Measurements from ENCODE around the gene METTL21C. TPM values are rescaled to one million over a fixed set of nuclear protein-coding genes. Genes with fewer than 3 reads are reported as not detected.

The METTL21C gene
- total RNA-seq, 1 experiment from 2014 or later = not detected

DNA sequence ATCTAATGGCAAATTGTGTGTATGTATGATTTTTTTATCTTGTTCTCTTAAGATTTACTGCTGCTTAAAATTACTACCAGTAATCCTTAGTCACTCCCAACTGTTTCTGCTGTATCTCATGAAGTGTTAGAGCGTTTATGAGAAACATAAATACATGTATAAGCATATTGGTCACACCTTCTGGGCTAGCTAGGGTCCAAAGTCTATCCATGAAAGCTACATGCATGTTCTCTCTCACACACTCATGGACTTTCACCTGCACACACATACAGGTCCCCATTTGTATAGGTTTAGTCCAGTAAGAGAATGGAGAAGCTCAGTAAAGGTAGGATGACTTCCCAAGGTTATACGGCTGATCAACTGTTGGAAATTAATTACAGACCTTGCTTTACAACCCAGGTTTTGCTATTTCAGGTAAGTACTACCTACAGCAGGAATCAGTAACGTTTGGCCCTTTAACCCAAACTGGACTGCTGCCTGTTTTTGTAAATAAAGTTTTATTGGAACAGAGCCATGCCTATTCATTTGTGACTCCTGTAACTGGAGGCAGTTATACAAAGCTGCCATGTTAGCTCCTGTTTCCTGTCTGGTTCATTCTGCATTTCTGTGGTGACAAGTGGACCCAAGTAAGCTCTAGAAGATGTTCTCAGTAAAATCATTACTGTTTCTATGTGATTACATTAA, 15.3 kb downstream of the METTL21C start:
- DNase-seq (ENCODE audit: low read depth) = no peak
- in situ Hi-C loops (cut with HindIII; ENCODE audit: low pct_unique_long_range_greater_than_20kb, low sequenced_read_pairs) = no loop called here

DNA sequence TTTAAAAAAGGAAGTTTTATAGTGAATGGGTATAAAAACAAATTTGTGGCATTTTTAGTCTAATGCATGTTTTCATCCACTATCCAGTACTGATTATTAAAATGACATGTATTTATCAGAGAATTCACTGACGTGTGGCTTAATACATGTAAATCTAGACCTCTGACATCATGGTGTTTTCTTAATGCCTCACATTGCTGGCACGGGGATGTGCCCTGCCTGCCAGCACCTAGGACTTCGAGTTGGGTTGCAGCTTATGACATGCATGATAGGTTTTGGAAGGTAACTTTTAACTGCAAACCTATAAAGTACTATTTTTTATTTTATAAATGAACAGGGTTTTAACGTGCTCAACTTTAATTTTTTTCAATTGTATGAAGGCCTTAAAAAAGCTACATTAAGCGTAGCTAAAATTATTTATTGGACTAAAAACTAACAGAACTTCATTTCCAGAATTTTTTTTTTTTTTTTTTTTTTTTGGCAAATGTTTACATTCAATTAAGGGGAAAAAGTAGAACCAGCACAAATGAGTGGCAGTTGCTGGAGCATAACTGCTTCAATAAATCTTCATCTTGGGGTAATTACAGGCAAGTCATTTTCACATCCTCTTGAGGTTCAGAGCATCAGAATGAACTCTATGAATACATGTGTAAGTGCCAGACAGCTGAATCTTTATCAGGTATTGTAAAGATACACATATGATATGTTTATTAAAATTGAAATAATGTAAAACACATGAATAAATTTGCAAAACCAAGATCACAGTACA, 16.3 kb downstream of the METTL21C start:
- in situ Hi-C loops (cut with HindIII; ENCODE audit: low pct_unique_long_range_greater_than_20kb, low sequenced_read_pairs) = no loop called here
- peak; percentile 53 for DNase-seq (ENCODE audit: low read depth)

DNA sequence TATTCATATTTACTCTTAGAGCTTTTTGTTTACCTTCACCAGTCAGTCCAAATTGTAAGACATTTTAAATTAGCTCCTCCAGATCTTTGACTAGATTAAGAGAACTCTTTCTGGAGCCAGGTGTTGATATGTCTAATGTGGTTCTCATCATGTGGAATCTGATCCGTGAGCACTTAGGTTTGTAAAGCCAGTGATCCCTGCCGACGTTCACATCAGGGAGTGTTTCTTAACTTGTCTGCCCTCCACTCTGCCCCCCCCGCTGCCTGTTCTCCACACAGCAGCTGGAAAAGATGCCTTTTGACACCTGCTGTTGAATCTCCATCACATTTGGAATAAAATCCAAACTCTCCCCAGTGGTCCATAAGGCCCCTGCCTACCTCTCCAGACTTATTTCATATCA, 17.7 kb downstream of the METTL21C start:
- no peak for DNase-seq (ENCODE audit: low read depth)
- in situ Hi-C loops (cut with HindIII; ENCODE audit: low pct_unique_long_range_greater_than_20kb, low sequenced_read_pairs) = no loop called here

DNA sequence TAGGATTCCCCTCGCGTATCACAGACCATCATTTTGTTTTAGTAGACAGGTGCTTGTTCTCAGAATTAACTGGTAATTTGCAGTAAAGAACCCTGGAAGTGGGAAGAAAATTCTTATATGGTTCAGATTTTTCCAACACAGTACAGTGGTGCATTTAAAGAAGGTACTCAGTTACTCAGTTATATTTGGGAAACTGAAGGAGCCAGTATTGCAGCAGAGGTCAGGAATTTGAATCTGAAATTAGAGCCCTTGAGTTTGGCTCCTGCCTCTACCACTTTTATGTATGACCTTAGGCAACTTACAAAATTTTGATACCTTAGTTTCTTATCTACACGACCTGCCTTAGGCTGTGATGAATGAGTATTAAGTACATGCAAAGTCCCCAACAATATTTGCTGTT, 19.7 kb downstream of the METTL21C start:
- in situ Hi-C loops (cut with HindIII; ENCODE audit: low pct_unique_long_range_greater_than_20kb, low sequenced_read_pairs) = no loop called here
- no peak for DNase-seq (ENCODE audit: low read depth)

DNA sequence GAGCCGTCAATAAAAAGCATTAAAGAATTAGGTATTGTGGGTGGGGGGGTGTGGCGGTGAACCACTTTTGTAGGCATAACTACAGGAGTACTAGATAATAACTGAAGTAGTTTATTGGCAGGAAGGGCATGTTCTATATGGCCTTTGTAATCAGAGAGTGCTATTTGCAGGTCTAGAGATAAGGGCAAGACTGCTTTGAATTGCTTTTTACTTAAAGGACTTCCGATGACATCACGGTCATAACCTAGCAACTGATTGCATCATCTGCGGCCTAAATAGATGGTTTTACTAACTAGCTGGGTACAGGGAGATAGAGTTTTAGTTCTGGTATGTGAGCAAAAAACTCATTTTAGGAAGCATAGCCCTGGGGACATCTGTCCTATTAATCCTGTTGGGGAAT, 24.7 kb downstream of the METTL21C start:
- DNase-seq (ENCODE audit: low read depth) = no peak
- in situ Hi-C loops (cut with HindIII; ENCODE audit: low pct_unique_long_range_greater_than_20kb, low sequenced_read_pairs) = no loop called here

DNA sequence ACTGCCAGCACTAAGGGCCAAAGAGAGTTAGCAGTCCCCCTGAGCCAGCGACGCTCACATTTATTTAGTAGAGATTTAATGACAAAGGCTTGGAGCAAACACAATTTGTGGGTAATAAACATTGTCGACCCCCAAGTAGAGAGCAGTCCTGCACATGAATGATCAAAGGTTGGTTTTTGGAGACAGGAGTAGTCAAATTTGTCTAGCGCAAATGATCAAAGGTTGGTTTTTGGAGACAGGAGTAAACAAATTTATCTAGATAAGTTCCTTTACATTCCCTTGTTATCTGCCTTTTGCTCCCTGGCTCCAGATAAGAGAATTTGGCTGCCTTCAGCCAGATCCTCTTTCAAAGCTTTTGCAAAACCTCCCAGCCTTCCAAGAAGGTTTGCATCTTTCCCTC, 26.9 kb downstream of the METTL21C start:
- no peak for DNase-seq (ENCODE audit: low read depth)

DNA sequence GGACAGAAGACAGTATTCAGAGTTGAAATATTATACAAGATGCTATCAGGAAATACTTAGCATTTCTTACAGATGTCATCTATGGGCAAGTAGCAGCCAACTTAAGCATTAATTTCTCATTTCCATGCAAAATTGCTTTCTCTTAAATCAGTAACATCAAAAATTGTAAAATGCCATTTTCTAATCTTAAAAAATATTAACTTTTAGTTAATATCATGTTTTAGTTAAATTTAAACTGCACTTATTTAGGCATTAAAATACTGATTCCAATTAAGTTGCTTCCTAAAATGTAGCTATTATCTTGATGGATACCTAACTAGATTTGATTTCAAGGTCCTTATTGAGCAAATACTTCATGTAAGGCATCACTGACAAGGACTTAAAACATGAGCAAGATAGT, 27.8 kb downstream of the METTL21C start:
- in situ Hi-C loops (cut with HindIII; ENCODE audit: low pct_unique_long_range_greater_than_20kb, low sequenced_read_pairs) = no loop called here
- no peak for DNase-seq (ENCODE audit: low read depth)

More for the DNA sequence above, 26.9 kb downstream of the METTL21C start:
- in situ Hi-C loops (cut with HindIII; ENCODE audit: low pct_unique_long_range_greater_than_20kb, low sequenced_read_pairs) = no loop called here

DNA sequence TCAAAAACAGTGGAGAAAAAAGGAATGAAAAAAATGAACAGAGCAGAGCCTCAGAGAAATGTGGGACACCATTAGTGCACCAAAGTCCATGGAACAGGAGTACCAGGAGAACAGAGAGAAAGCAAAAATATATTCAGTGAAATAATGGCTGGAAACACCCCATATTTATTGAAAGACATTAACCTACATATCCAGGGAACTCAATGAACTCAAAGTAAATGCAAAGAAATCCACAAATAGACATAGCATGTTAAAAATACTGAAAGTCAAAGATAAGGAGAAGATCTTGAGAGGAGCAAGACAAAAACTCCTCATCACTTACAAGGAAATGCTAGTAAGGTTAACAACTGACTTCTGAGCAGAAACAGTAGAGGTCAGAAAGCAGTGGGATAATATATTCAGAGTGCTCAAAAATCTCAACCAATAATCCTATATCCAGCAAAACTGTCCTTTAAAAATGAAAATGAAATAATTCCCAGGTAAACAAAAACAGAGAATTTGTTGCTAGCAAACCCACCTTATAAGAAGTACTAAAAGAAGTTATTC, 35.6 kb downstream of the METTL21C start:
- no peak for DNase-seq (ENCODE audit: low read depth)
- in situ Hi-C loops (cut with HindIII; ENCODE audit: low pct_unique_long_range_greater_than_20kb, low sequenced_read_pairs) = no loop called here

DNA sequence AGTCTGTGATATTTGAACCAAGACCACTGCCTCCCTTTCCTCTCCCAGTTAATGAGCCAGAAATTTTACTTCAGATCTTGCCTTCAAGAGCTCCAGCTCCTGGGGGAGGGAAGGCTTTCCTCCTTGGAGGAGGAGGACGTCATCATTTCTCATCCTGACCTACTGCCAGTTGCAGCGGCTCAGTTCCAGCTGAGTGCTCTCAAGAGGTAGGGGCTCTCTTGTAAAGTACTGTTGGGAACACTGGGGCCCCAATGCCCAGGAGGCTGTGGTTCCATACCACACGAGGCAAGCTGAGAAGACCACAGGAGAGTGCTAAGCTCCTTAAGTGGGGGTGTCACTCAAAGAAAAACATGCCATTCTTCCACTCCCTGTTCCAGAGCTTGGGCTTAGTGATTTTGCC, 36.2 kb downstream of the METTL21C start:
- peak; percentile 30 for DNase-seq (ENCODE audit: low read depth)
- in situ Hi-C loops (cut with HindIII; ENCODE audit: low pct_unique_long_range_greater_than_20kb, low sequenced_read_pairs) = no loop called here

DNA sequence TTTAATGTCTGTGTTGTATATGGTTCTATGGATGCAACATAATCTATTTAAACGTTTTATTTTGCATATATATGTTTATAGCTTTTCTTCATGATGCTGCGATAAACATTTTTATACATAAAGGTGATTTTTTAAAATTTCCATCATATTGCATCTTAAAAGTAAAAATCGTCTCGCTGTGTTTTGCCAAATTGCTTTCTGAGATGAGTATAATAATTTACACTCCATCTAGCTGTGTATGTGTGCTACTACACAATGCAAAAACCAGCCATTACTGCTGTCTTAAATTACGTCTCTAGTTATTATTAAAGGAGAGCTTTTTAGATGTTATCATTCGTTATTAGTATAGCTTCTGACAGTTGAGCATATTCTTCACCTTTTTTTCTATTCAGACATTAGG, 37.2 kb downstream of the METTL21C start:
- in situ Hi-C loops (cut with HindIII; ENCODE audit: low pct_unique_long_range_greater_than_20kb, low sequenced_read_pairs) = no loop called here
- DNase-seq (ENCODE audit: low read depth) = no peak

DNA sequence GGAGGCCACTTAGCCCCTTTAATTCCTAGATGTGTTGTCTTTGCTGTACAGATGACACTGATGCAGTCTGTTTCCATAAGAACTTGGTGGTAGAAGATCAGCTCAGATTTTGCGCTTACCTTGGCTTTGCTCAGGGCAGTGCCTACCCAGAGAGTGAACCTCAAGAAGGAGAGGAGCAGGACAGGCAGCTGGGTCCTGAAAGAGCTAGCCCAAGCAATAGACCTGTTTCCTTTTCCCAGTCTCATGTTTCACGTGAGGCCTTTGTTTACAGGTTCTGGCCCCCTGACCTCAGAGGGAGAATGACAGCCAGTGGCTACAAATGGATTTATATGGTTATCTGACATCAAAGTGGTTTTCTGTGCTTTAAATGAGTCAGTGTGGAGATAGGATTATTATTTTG, 40.1 kb downstream of the METTL21C start:
- in situ Hi-C loops (cut with HindIII; ENCODE audit: low pct_unique_long_range_greater_than_20kb, low sequenced_read_pairs) = no loop called here
- DNase-seq (ENCODE audit: low read depth) = no peak

DNA sequence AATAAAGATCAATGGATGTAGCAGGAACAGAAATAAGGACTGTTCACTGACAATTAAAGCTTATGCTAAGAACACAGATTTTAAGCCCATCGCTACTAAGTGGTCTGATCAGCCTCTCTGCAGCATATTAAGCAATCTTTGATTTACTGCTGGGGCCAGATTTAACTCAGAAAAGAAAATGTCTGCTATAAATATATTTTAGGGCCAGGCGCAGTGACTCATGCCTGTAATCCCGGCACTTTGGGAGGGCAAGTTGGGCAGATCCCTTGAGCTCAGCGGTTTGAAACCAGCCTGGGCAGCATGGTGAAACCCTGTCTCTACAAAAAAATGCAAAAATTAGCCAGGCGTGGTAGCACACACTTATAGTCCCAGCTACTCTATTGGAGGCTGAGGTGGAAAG, 43.0 kb downstream of the METTL21C start:
- peak; percentile 65 for DNase-seq (ENCODE audit: low read depth)
- in situ Hi-C loops (cut with HindIII; ENCODE audit: low pct_unique_long_range_greater_than_20kb, low sequenced_read_pairs) = no loop called here

DNA sequence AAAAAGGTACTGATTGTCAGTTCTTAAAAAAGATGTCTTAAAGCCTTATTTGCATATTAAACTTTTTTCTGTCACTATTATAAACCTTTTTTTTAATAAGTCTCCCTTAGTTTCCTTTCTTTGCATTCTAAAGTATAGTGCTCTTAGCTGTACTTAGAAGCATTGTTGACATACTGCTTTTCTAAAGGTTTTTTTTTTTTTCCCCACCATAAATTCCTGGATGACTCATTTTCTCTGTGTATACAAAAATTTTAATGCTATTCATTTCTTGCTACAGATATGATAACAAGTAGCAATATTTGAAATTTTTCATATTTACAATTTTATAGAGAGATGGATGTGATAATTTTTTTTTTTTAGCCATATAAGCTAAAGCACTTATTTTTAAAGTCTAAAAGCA, 43.5 kb downstream of the METTL21C start:
- in situ Hi-C loops (cut with HindIII; ENCODE audit: low pct_unique_long_range_greater_than_20kb, low sequenced_read_pairs) = no loop called here
- no peak for DNase-seq (ENCODE audit: low read depth)

DNA sequence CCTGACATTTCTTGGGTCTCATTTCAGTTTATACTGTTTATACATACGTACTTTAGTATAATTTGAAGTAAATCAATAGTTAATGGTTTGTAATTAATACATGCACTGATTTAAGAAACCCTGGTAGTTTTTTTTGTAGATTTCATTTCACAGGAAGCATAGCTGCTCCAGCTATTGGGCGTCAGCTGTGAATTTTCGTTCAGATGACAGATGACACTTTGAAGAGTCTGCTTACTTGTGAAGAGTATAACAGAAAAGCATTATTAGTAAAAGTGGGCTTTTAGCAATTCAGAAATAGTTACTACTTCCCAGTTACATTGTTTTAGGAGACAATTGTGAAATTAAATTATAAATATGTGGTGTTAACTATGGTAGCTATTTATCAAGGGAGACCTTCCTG, 44.4 kb downstream of the METTL21C start:
- no peak for DNase-seq (ENCODE audit: low read depth)
- in situ Hi-C loops (cut with HindIII; ENCODE audit: low pct_unique_long_range_greater_than_20kb, low sequenced_read_pairs) = no loop called here

DNA sequence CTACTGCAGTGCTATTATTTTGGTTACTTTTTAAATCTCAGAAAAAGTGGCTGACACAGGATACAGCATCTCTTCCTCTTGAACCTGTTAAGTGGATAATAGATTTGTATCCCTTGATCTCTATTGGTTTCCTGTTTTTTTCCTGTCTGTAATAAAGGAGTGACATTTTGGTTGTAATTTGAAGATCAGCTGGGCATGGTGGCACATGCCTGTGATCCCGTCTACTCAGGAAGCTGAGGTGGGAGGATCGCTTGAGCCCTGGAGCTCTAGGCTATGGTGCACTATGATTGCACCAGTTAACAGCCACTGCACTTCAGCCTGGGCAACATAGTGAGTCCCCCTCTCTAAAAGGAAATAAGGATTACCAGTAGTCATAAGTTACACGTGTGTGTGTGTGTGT, 46.8 kb downstream of the METTL21C start:
- in situ Hi-C loops (cut with HindIII; ENCODE audit: low pct_unique_long_range_greater_than_20kb, low sequenced_read_pairs) = no loop called here
- no peak for DNase-seq (ENCODE audit: low read depth)

DNA sequence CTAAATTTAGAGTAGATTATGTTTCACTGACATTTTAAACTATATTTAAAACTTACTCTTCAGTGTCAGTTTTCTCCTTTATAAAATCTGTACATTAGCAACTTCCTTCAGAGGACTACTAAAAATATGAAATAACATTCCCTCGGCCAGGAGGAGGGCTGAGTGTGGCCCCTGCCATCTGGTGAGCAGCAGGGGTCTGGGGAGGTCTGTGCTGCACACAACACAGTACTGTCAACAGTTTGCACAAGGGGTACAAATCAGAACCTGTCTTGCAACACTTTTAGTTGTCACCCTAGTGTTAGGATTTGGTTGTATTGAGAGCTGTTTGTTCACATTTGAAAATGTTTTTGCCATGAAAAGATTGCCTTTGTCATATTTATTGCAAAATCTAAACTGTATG, 49.1 kb downstream of the METTL21C start:
- in situ Hi-C loops (cut with HindIII; ENCODE audit: low pct_unique_long_range_greater_than_20kb, low sequenced_read_pairs) = no loop called here
- no peak for DNase-seq (ENCODE audit: low read depth)

DNA sequence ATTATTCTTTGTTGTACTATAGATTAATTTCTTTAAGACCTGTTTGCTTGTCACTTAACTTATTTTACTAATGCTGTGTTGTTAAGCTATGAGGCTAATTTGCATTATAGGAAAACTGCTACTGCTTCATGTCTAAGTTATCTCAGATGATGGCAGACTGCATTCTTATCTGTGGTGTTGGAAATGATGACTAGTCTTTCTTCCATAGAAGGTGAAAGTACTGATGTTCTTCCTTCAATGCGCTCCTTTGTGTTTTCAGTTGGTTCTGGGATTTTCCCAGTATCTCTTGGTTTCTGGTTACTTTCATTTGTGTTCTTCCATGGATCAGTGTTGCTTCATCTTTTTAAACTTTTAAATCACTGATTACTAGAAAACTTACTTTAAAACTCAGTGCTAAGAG, 51.2 kb downstream of the METTL21C start:
- DNase-seq (ENCODE audit: low read depth) = no peak
- in situ Hi-C loops (cut with HindIII; ENCODE audit: low pct_unique_long_range_greater_than_20kb, low sequenced_read_pairs) = no loop called here

DNA sequence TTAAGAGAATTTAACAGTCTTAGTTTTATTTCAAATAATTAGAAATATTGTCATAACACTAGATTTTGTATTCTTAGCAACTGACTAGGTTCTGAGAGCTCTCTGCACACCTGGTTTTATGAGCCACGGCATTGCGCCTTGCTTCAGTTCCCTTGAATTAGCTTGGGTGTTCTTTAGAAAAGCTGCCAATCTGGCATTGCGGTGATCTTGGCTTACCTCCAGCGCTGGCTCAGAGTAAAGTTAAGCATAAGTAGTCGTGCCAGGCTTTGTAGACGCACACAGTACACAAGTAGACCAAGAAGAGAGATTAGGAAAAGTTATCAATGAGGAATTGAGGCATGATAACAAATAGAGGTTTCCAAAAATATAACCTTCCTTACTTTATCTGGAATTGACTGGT, 52.4 kb downstream of the METTL21C start:
- DNase-seq (ENCODE audit: low read depth) = no peak
- in situ Hi-C loops (cut with HindIII; ENCODE audit: low pct_unique_long_range_greater_than_20kb, low sequenced_read_pairs) = no loop called here

DNA sequence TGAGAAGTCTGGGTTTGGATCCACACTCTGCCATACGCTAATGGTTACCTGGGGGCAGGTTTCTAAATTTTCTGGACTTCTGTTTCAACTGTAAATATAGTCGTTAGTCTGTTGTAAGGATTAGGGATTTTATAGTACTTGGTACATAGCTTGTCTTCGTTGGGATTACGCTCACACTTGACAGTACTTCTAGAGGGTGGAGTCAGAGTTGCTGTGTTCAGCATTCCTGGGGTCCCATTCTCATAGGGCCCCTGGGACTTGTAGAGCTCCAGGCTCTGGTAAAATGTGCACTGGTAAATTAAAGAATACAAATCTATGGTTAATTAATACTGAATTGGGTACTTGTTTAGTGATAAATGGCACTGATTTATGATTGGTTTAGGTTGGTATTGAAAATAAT, 52.8 kb downstream of the METTL21C start:
- in situ Hi-C loops (cut with HindIII; ENCODE audit: low pct_unique_long_range_greater_than_20kb, low sequenced_read_pairs) = no loop called here
- no peak for DNase-seq (ENCODE audit: low read depth)

DNA sequence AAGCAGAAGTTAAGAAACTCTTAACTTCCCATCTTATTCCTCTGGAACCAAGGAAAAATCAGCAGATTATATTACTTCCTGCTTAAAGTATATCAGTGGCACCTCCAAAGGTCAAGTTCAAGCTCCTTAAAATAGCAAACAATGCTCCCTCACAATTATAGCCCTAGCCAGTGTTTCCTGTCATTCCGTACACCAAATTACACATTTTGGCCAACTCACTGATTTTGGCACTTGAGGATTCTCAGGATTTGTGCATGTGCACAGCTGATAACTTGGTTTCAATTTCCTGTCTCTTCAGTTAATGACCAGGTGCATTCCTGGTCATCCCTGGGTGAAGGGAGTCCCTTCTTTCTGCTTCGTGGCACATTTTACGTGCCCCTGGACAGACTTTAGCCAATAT, 56.1 kb downstream of the METTL21C start:
- in situ Hi-C loops (cut with HindIII; ENCODE audit: low pct_unique_long_range_greater_than_20kb, low sequenced_read_pairs) = no loop called here
- DNase-seq (ENCODE audit: low read depth) = no peak

All from Caki2 (cell line).